HG03460 (cell line): Measurements from ENCODE around the gene ZCCHC14.
"Not testable (repeated sequence)": the region's sequence is repeated elsewhere in the genome, so short reads cannot be mapped to it uniquely, and the experiment has no call there.

Experiments used
- ATAC-seq: cut with Tn5 transposase; IDR thresholded peaks from one replicate; pipeline ENCODE4 v1.9.1; 2021; ENCODE audit not compliant: unreplicated experiment

Gene ZCCHC14

GRCh38 chr16:87412371-87412995 lies 80.3 kb downstream of the ZCCHC14 start:
- no peak for ATAC-seq

- no peak for ATAC-seq
Observed at GRCh38 chr16:87411375-87412271, 81.2 kb downstream of the ZCCHC14 start.

GRCh38 chr16:87410968-87411367 lies 81.9 kb downstream of the ZCCHC14 start:
- no peak for ATAC-seq

GRCh38 chr16:87410530-87410929 lies 82.3 kb downstream of the ZCCHC14 start:
- ATAC-seq, result no peak

- no peak for ATAC-seq
Observed at GRCh38 chr16:87409781-87410180, 83.0 kb downstream of the ZCCHC14 start.

GRCh38 chr16:87409153-87409552 lies 83.7 kb downstream of the ZCCHC14 start:
- ATAC-seq, result no peak

- ATAC-seq, result no peak
Observed at GRCh38 chr16:87407511-87408112, 85.2 kb downstream of the ZCCHC14 start.

GRCh38 chr16:87406495-87407088 lies 86.2 kb downstream of the ZCCHC14 start:
- no peak for ATAC-seq

- no peak for ATAC-seq
Observed at GRCh38 chr16:87404764-87405625, 87.8 kb downstream of the ZCCHC14 start.

GRCh38 chr16:87395181-87395842 lies 97.5 kb downstream of the ZCCHC14 start:
- ATAC-seq, result no peak

- no peak for ATAC-seq
Observed at GRCh38 chr16:87393680-87394055, 99.2 kb downstream of the ZCCHC14 start.

- ATAC-seq, result no peak
Observed at GRCh38 chr16:87392821-87393679, 99.8 kb downstream of the ZCCHC14 start.

- peak; percentile 46 for ATAC-seq
Observed at GRCh38 chr16:87391950-87392820, 100.6 kb downstream of the ZCCHC14 start, which contains the start of gene MAP1LC3B. Gene MAP1LC3B (plus strand): TSS chr16:87392336. CDS start chr16:87392428, 92 bp downstream.

GRCh38 chr16:87391324-87391949 lies 101.4 kb downstream of the ZCCHC14 start:
- peak; percentile 10 for ATAC-seq

- ATAC-seq, result no peak
Observed at GRCh38 chr16:87390641-87391323, 102.0 kb downstream of the ZCCHC14 start.

- not testable (repeated sequence) for ATAC-seq
Observed at GRCh38 chr16:87389914-87390313, 102.9 kb downstream of the ZCCHC14 start.

GRCh38 chr16:87389245-87389644 lies 103.6 kb downstream of the ZCCHC14 start:
- no peak for ATAC-seq
